Measurements from ENCODE around the gene ALDH1L1. TPM values are rescaled to one million over a fixed set of nuclear protein-coding genes. Genes with fewer than 3 reads are reported as not detected.

The ALDH1L1 gene
- total and polyA plus RNA-seq, 2 donors (not counting 1 experiment from before 2014, with no cell fraction given) = not detected

- intact Hi-C loops (cut with micrococcal nuclease) = no loop called here
- no peak overlapping the region for H3K4me2 ChIP-seq (replicated peaks; ENCODE audit: low read depth, low read length, poor library complexity, severe bottlenecking)
- H3K27ac ChIP-seq (ENCODE audit: low read length in 2 of 2) = no peak overlapping the region
- H3K4me1 ChIP-seq (ENCODE audit: control insufficient read depth in 2 of 2, insufficient read depth in 2 of 2, low read length in 2 of 2) = peaks cover 0 to 3% of the 10 kb centered on the region in 2 donors
- no peak for ATAC-seq (ENCODE audit: low read depth)
- Mint-ChIP-seq H3K4me1 (peaks cover 6% of the 10 kb centered on the region), H3K27me3 (peaks cover 42% of the 10 kb centered on the region), H3K4me3 (no peak overlapping the region), H3K9me3 (ENCODE audit: insufficient read depth) (no peaks in the 10 kb centered on the region), H3K27ac (no peak overlapping the region)
- POLR2A ChIA-PET = no interaction called here
- H4K20me1 ChIP-seq (ENCODE audit: control insufficient read depth, insufficient read depth, low read length, poor library complexity, severe bottlenecking) = no peaks in the 10 kb centered on the region
- no peak for DNase-seq
- no peak for TF ChIP-seq EZH2 (IDR thresholded peaks at IDR 0.05; ENCODE audit: borderline replicate concordance, insufficient read depth, low read depth, low read length, poor library complexity, severe bottlenecking)
- no peak for TF ChIP-seq CTCF (IDR thresholded peaks at IDR 0.05)
- 46% methylated on average over 1 of the region's 1 CpG for WGBS (ENCODE audit: insufficient coverage)
- no peak overlapping the region for H2AFZ ChIP-seq (ENCODE audit: insufficient read depth, low read depth, low read length, poor library complexity, severe bottlenecking)
- no peaks in the 10 kb centered on the region for H3K79me2 ChIP-seq (ENCODE audit: control insufficient read depth, insufficient read depth, low read length)
- H3K9ac ChIP-seq (ENCODE audit: low read length) = no peak overlapping the region
- CTCF ChIA-PET = no interaction called here
- H3K27me3 ChIP-seq (replicated peaks in 1 of 4; ENCODE audit: control extremely low read depth in 1 of 4, control insufficient read depth in 3 of 4, insufficient read depth in 4 of 4, low read length in 3 of 4) = peaks cover 0 to 17% (median 10%) of the 10 kb centered on the region in 4 experiments
- no peaks in the 10 kb centered on the region for H3K36me3 ChIP-seq (replicated peaks in 1 of 2; ENCODE audit: control extremely low read depth in 1 of 2, control insufficient read depth in 1 of 2, extremely low read depth in 1 of 2, insufficient read depth in 2 of 2, low read length in 1 of 2)
- H3K4me3 ChIP-seq (ENCODE audit: control extremely low read depth in 1 of 5, extremely low read depth in 1 of 5, insufficient read depth in 1 of 5, low read depth in 2 of 5, low read length in 4 of 5) = no peak overlapping the region
- no peaks in the 10 kb centered on the region for H3K9me3 ChIP-seq (ENCODE audit: control extremely low read depth in 1 of 3, control insufficient read depth in 2 of 3, insufficient read depth in 1 of 3, low read length in 2 of 3)
Observed at GRCh38 chr3:126181398-126181725, 976 bp upstream of the ALDH1L1 start.

- no peak for ATAC-seq (ENCODE audit: low read depth)
- ChIA-PET CTCF (no interaction called here), POLR2A (no interaction called here)
- no peak overlapping the region for H2AFZ ChIP-seq (ENCODE audit: insufficient read depth, low read depth, low read length, poor library complexity, severe bottlenecking)
- Mint-ChIP-seq H3K27ac (no peak overlapping the region), H3K27me3 (peaks cover 44% of the 10 kb centered on the region), H3K4me1 (peaks cover 6% of the 10 kb centered on the region), H3K4me3 (no peak overlapping the region), H3K9me3 (ENCODE audit: insufficient read depth) (no peaks in the 10 kb centered on the region)
- 5% methylated on average over 47 of the region's 47 CpGs for WGBS (ENCODE audit: insufficient coverage)
- H3K9ac ChIP-seq (ENCODE audit: low read length) = no peak overlapping the region
- no peak overlapping the region for H3K4me3 ChIP-seq (ENCODE audit: control extremely low read depth in 1 of 5, extremely low read depth in 1 of 5, insufficient read depth in 1 of 5, low read depth in 2 of 5, low read length in 4 of 5)
- no peak overlapping the region for H3K27ac ChIP-seq (ENCODE audit: low read length in 2 of 2)
- H3K27me3 ChIP-seq (replicated peaks in 1 of 4; ENCODE audit: control extremely low read depth in 1 of 4, control insufficient read depth in 3 of 4, insufficient read depth in 4 of 4, low read length in 3 of 4) = peaks cover 0 to 17% (median 10%) of the 10 kb centered on the region in 4 experiments
- no peaks in the 10 kb centered on the region for H3K9me3 ChIP-seq (ENCODE audit: control extremely low read depth in 1 of 3, control insufficient read depth in 2 of 3, insufficient read depth in 1 of 3, low read length in 2 of 3)
- TF ChIP-seq CTCF (IDR thresholded peaks at IDR 0.05) = no peak
- no peak for TF ChIP-seq EZH2 (IDR thresholded peaks at IDR 0.05; ENCODE audit: borderline replicate concordance, insufficient read depth, low read depth, low read length, poor library complexity, severe bottlenecking)
- H3K79me2 ChIP-seq (ENCODE audit: control insufficient read depth, insufficient read depth, low read length) = no peaks in the 10 kb centered on the region
- no peaks in the 10 kb centered on the region for H3K36me3 ChIP-seq (replicated peaks in 1 of 2; ENCODE audit: control extremely low read depth in 1 of 2, control insufficient read depth in 1 of 2, extremely low read depth in 1 of 2, insufficient read depth in 2 of 2, low read length in 1 of 2)
- H4K20me1 ChIP-seq (ENCODE audit: control insufficient read depth, insufficient read depth, low read length, poor library complexity, severe bottlenecking) = no peaks in the 10 kb centered on the region
- no peak overlapping the region for H3K4me2 ChIP-seq (replicated peaks; ENCODE audit: low read depth, low read length, poor library complexity, severe bottlenecking)
- DNase-seq = no peak
- H3K4me1 ChIP-seq (ENCODE audit: control insufficient read depth in 2 of 2, insufficient read depth in 2 of 2, low read length in 2 of 2) = peaks cover 0 to 3% of the 10 kb centered on the region in 2 donors
- intact Hi-C loops (cut with micrococcal nuclease) = no loop called here
Observed at GRCh38 chr3:126179825-126180476, 435 bp downstream of the ALDH1L1 start.
